HG02970 (cell line): ENCODE results near the gene CES2.

Experiments used
- ATAC-seq: cut with Tn5 transposase; IDR thresholded peaks from one replicate; pipeline ENCODE4 v1.9.1; 2021; ENCODE audit warnings: mild to moderate bottlenecking, moderate library complexity, moderate number of reproducible peaks; ENCODE audit not compliant: unreplicated experiment, low FRiP score

The CES2 gene

GRCh38 chr16:66902648-66903543 lies 32.4 kb upstream of the CES2 start:
- no peak for ATAC-seq

DNA sequence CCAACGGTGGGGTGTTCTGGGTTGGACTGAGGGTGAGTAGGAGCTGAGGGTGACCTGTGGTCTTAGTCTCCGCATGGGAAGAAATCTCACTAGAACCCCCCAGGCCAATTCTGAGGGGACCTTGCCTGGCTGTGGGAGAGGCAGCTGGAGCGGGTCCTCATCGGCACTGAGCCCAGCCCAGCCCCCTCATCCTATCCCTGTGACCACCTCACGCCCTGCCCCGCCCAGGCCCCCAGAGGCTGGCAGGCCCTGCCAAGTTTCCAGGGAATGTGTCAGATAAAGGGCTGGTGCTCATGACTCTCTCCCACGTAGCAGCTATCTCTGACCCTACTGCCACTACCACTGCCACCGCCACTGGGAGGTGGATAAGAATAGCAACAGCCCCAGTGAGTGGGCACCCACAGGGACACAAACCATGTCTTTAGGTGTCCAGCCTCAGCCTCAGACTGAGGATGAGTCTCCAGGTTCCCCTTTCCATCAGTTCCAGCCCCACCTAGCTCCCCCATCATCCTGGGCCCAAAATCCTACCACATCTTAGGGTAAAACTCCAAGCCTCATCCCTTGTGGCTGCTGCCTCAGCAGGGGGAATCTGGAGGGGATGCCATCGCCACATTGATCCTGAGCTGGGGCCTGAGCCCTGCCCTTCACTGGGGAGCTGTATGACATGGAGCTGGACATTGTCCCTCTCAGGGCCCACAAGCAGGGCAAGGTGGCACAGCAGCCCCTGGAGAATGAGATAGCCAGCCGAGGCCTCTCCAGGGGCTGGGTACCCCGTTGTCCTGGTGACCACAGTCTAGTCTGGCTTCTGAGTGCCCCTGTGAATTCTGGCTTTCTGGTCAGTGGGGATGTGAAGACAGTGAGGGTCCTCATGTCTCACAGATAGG lies 31.5 kb upstream of the CES2 start:
- no peak for ATAC-seq

- ATAC-seq, result no peak
Measured at GRCh38 chr16:66904428-66904845, 30.9 kb upstream of the CES2 start.

DNA sequence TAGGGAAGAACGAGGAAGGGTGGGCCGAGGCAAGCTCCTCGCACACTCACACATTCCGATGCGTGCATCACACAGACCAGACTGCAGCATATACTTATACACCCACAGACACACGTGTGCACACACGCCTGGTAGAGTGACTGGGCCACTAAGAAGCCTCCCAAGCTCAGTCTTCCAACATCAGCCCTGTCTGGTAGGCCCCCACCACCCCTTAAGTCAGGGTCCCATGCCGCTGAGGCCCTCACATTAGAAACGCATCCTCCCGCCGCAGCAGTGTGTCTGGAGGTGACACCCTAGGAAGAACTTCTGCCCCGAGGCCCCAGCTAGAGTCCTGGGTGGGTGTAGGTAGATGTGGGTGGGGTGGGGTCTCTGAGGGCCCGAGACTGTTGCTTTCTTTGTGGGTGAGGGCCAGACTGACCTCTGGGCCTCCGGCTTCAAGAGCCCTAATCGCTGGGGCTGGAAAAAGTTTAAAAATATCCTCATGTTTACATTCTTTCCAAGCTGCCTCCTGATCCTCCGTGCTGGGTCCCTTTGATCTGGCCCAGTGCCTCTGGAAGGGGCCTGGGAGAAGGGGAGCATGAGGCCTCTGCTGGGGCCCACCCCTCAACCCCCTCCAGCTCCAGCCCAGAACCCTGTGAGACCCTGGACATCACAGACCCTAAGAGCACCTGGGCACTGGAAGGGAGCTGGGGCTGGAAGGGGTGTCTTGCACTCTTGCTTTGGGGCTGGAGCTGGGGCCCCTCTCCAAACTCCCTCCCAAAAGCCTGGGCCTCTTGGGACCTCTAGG lies 30.3 kb upstream of the CES2 start:
- no peak for ATAC-seq

- no peak for ATAC-seq
Measured at GRCh38 chr16:66905633-66906539, 29.4 kb upstream of the CES2 start.

GRCh38 chr16:66906916-66907836 lies 28.1 kb upstream of the CES2 start:
- no peak for ATAC-seq

DNA sequence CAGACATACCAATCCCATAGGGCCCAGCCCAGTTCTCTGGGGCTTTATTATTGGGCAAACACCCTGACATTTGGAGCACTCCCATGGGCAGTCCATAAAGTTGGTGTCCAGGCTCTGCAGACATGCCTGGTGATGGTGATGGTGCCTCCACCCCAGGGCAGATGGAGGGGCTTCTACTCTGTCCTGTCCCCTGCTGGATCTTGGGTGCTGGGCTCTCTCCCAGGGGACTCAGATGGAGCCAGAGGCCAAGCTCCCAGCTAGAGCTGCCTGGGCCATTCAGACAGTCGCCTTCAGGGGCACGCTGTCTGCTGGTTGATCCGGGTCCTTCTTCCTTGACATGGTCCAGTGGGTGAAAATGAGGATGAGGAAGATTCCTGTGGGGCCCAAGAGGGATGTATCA lies 27.2 kb upstream of the CES2 start:
- ATAC-seq, result no peak

DNA sequence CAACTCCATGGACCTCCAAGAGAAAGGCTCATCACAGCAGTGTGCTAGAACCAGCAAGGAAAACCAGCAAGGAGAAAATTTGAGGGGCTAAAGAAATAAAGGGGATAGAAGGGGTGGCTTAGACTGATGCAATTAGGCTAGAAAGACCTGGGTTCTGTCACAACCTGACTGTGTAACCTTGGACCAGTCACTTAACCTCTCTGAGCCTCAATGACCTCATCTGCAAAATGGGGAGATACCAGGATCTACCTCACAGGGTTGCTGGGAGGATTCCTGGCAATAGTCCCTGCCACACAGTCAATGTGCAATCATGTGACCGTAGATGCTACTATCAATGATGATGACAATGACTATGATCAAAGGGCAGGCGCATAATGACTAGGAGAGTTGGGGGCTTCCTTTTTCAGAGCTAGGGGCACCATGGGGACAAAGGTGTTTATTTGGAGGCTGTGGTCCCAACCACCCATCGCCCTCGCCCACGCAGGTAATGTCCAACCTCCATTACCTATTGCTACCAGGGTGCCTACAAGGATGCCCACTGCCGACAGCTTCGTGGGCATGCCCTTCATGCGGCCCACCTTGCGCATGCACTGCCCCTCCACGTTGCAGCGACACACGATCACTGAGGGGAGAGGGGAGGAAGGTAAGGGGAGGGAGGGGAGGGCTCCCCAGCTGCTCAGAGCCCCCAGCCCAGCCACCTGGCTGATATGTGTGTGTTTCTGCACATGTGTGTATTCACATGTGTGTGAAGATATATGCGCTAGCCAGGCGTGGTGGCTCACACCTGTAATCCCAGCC lies 26.4 kb upstream of the CES2 start:
- ATAC-seq, result no peak

- no peak for ATAC-seq
Measured at GRCh38 chr16:66910175-66910940, 25.0 kb upstream of the CES2 start.

DNA sequence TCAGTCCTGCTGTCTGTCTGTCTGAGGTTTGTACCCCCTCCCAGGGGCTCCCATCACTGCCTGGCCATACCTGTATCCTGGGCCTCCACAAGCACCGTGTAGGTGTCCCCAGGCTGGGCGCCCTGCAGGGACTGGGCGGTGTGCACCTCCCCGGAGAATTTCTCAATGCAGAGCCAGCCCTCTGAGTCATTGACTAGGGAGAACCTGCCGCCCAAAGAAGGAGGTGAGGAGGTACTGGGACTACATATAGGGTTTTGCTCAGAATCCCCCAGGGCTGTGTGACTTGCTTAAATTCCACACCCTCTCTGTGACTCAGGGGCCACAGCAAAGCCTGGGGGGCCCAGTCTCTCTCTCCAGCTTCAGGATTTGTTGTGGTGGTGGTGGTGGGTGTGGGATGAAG lies 24.2 kb upstream of the CES2 start:
- no peak for ATAC-seq

GRCh38 chr16:66911801-66912200 lies 23.5 kb upstream of the CES2 start:
- no peak for ATAC-seq

GRCh38 chr16:66913081-66913480 lies 22.2 kb upstream of the CES2 start:
- no peak for ATAC-seq

DNA sequence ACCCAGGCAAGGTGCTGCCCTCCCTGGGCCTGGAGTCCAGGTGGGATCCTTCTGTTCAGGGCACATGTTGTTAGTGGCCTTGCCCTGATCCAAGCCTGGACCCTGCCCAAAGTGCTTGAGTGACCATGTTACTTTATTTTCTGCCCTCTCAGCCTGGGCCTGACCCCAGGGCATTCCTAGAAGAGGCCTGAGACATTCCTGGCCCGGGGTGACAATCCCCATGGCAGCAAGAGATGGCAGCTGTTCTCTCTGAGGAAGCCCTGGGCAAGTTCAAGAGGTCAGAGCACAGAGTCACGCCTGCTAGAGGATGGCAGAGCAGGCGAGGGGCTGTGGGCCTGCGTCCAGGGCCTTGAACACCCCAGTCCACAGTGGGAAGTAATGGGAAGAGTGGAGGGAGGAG lies 21.6 kb upstream of the CES2 start:
- ATAC-seq, result no peak

GRCh38 chr16:66914541-66914940 lies 20.8 kb upstream of the CES2 start:
- ATAC-seq, result no peak

DNA sequence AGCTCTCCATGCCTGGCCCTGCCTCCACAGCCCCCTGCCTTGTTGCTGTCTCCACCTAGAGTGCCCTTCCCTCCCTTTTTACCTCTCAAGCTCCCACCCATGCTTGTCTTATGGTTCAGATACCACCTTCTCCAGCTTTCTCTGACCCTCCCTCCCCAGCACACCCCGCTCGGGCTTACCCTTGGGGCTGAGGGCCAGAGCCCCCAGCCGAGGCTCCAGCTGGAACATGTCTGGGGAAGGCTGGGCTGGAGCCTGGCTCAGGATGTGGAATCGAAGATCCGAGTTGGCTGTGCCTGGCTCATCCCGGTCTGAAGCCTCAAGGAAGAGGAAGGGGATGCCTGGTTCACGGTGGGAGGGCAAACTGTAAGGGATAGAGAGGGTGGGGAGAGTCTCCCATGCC lies 20.3 kb upstream of the CES2 start:
- ATAC-seq, result no peak

- ATAC-seq, result no peak
Measured at GRCh38 chr16:66916518-66916917, 18.8 kb upstream of the CES2 start.

GRCh38 chr16:66917741-66918140 lies 17.6 kb upstream of the CES2 start:
- no peak for ATAC-seq
